ENCODE data around the gene GRIN3A. TPM values are rescaled to one million over a fixed set of nuclear protein-coding genes. Genes with fewer than 3 reads are reported as not detected.

GRIN3A gene
- total RNA-seq, 2 donors from 2014 or later = under 0.01 TPM; not detected in 1

- no peak overlapping the region for H3K4me3 ChIP-seq
- DNase-seq (no peak), ATAC-seq (no peak)
- TF ChIP-seq POLR2A (IDR thresholded peaks at IDR 0.05) = no peak
- no peak for TF ChIP-seq CTCF (IDR thresholded peaks at IDR 0.05)
- intact Hi-C loops (cut with DNase I) = no loop called here
- no peaks in the 10 kb centered on the region for H3K9me3 ChIP-seq
- H3K36me3 ChIP-seq (replicated peaks in 1 of 2; ENCODE audit: insufficient read depth in 1 of 2, low read depth in 2 of 2) = no peaks in the 10 kb centered on the region
- H3K27ac ChIP-seq = no peak overlapping the region
- H3K4me1 ChIP-seq = no peaks in the 10 kb centered on the region
- no peaks in the 10 kb centered on the region for H3K27me3 ChIP-seq
Observed at GRCh38 chr9:101677861-101678260, 60.6 kb downstream of the GRIN3A start.

- TF ChIP-seq CTCF (IDR thresholded peaks at IDR 0.05) (no peak), POLR2A (IDR thresholded peaks at IDR 0.05) (no peak)
- Histone ChIP-seq H3K4me1 (no peaks in the 10 kb centered on the region), H3K4me3 (no peak overlapping the region), H3K27me3 (no peaks in the 10 kb centered on the region), H3K9me3 (no peaks in the 10 kb centered on the region), H3K27ac (no peak overlapping the region), H3K36me3 (replicated peaks in 1 of 2; ENCODE audit: insufficient read depth in 1 of 2, low read depth in 2 of 2) (no peaks in the 10 kb centered on the region)
- intact Hi-C loops (cut with DNase I) = no loop called here
- no peak for ATAC-seq
- no peak for DNase-seq
- 52 to 55% methylated on average over 1 of the region's 1 CpG for WGBS, 2 donors
Observed at GRCh38 chr9:101675341-101675740, 63.1 kb downstream of the GRIN3A start.

GRCh38 chr9:101674165-101674564 is 64.3 kb downstream of the GRIN3A start:
- Histone ChIP-seq H3K36me3 (replicated peaks in 1 of 2; ENCODE audit: insufficient read depth in 1 of 2, low read depth in 2 of 2) (no peaks in the 10 kb centered on the region), H3K27me3 (no peaks in the 10 kb centered on the region), H3K4me1 (no peaks in the 10 kb centered on the region), H3K4me3 (no peak overlapping the region), H3K9me3 (no peaks in the 10 kb centered on the region), H3K27ac (no peak overlapping the region)
- no peak for TF ChIP-seq POLR2A (IDR thresholded peaks at IDR 0.05)
- TF ChIP-seq CTCF (IDR thresholded peaks at IDR 0.05) = no peak
- ATAC-seq = no peak
- 39 to 57% methylated on average over 1 of the region's 1 CpG for WGBS, 2 donors
- intact Hi-C loops (cut with DNase I) = no loop called here
- DNase-seq = no peak

- Histone ChIP-seq H3K4me3 (no peak overlapping the region), H3K27ac (no peak overlapping the region), H3K27me3 (no peaks in the 10 kb centered on the region), H3K9me3 (no peaks in the 10 kb centered on the region), H3K4me1 (no peaks in the 10 kb centered on the region), H3K36me3 (replicated peaks in 1 of 2; ENCODE audit: insufficient read depth in 1 of 2, low read depth in 2 of 2) (no peaks in the 10 kb centered on the region)
- intact Hi-C loops (cut with DNase I) = no loop called here
- WGBS, 2 donors = 52 to 82% methylated on average over 2 of the region's 2 CpGs
- DNase-seq (no peak), ATAC-seq (no peak)
- TF ChIP-seq POLR2A (IDR thresholded peaks at IDR 0.05) (no peak), CTCF (IDR thresholded peaks at IDR 0.05) (no peak)
Observed at GRCh38 chr9:101673642-101674041, 64.8 kb downstream of the GRIN3A start.

GRCh38 chr9:101671567-101671966 is 66.9 kb downstream of the GRIN3A start:
- no peaks in the 10 kb centered on the region for H3K27me3 ChIP-seq
- WGBS, 2 donors = 56 to 57% methylated on average over 1 of the region's 1 CpG
- H3K4me1 ChIP-seq = no peaks in the 10 kb centered on the region
- no peaks in the 10 kb centered on the region for H3K9me3 ChIP-seq
- no peak for TF ChIP-seq POLR2A (IDR thresholded peaks at IDR 0.05)
- TF ChIP-seq CTCF (IDR thresholded peaks at IDR 0.05) = no peak
- intact Hi-C loops (cut with DNase I) = no loop called here
- DNase-seq (no peak), ATAC-seq (no peak)
- H3K36me3 ChIP-seq (replicated peaks in 1 of 2; ENCODE audit: insufficient read depth in 1 of 2, low read depth in 2 of 2) = no peaks in the 10 kb centered on the region
- H3K4me3 ChIP-seq = no peak overlapping the region
- H3K27ac ChIP-seq = no peak overlapping the region

Measured in body of pancreas (tissue), 4 donors.